ENCODE results near the gene MARK2.

The MARK2 gene

DNA sequence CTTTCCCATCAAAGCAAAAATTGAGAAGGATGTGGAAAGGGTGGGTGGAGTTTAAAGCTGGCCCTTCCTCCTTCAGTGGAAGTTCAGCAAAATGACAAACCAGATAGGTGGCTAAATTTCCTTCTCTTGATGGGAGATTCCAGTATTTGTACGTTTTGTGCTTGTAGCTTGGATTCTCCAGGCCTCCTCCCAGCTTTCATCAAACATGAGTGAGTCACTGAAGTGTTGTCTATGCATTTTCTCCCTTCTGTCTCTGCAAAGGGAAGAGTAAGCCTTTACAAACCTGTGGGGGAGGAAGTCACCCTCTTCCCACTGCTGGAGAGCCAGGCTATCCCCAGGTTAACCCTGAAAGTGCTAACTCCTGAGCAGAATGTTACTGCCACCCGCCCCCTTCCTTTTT is 6.4 kb downstream of the MARK2 start:
- no peaks in the 10 kb centered on the region for H3K36me3 ChIP-seq (ENCODE audit: control insufficient read depth, insufficient read depth, low read length)
- H3K9ac ChIP-seq (ENCODE audit: low read depth, low read length) = no peak overlapping the region
- no peaks in the 10 kb centered on the region for H3K27me3 ChIP-seq (ENCODE audit: control insufficient read depth, insufficient read depth, low read length)
- peaks cover 39% of the 10 kb centered on the region for H3K4me1 ChIP-seq (ENCODE audit: control insufficient read depth, insufficient read depth, low read length)
- no peak overlapping the region for H3K4me3 ChIP-seq (ENCODE audit: low read depth, low read length)
- no peaks in the 10 kb centered on the region for H3K9me3 ChIP-seq (ENCODE audit: control insufficient read depth, insufficient read depth, low read length)

- no peak overlapping the region for H3K4me3 ChIP-seq (ENCODE audit: low read depth, low read length)
- H3K27me3 ChIP-seq (ENCODE audit: control insufficient read depth, insufficient read depth, low read length) = no peaks in the 10 kb centered on the region
- H3K9me3 ChIP-seq (ENCODE audit: control insufficient read depth, insufficient read depth, low read length) = no peaks in the 10 kb centered on the region
- H3K36me3 ChIP-seq (ENCODE audit: control insufficient read depth, insufficient read depth, low read length) = no peaks in the 10 kb centered on the region
- H3K9ac ChIP-seq (ENCODE audit: low read depth, low read length) = no peak overlapping the region
- peaks cover 32% of the 10 kb centered on the region for H3K4me1 ChIP-seq (ENCODE audit: control insufficient read depth, insufficient read depth, low read length)
Observed at GRCh38 chr11:63845911-63846310, 7.0 kb downstream of the MARK2 start.

- Histone ChIP-seq H3K27me3 (ENCODE audit: control insufficient read depth, insufficient read depth, low read length) (no peaks in the 10 kb centered on the region), H3K9me3 (ENCODE audit: control insufficient read depth, insufficient read depth, low read length) (no peaks in the 10 kb centered on the region), H3K4me3 (ENCODE audit: low read depth, low read length) (no peak overlapping the region), H3K4me1 (ENCODE audit: control insufficient read depth, insufficient read depth, low read length) (peaks cover 29% of the 10 kb centered on the region), H3K9ac (ENCODE audit: low read depth, low read length) (no peak overlapping the region), H3K36me3 (ENCODE audit: control insufficient read depth, insufficient read depth, low read length) (no peaks in the 10 kb centered on the region)
Observed at GRCh38 chr11:63846897-63847296, 8.0 kb downstream of the MARK2 start.

GRCh38 chr11:63847363-63847762 is 8.5 kb downstream of the MARK2 start:
- Histone ChIP-seq H3K9me3 (ENCODE audit: control insufficient read depth, insufficient read depth, low read length) (no peaks in the 10 kb centered on the region), H3K4me3 (ENCODE audit: low read depth, low read length) (no peak overlapping the region), H3K27me3 (ENCODE audit: control insufficient read depth, insufficient read depth, low read length) (no peaks in the 10 kb centered on the region), H3K9ac (ENCODE audit: low read depth, low read length) (no peak overlapping the region), H3K36me3 (ENCODE audit: control insufficient read depth, insufficient read depth, low read length) (no peaks in the 10 kb centered on the region), H3K4me1 (ENCODE audit: control insufficient read depth, insufficient read depth, low read length) (peaks cover 28% of the 10 kb centered on the region)

DNA sequence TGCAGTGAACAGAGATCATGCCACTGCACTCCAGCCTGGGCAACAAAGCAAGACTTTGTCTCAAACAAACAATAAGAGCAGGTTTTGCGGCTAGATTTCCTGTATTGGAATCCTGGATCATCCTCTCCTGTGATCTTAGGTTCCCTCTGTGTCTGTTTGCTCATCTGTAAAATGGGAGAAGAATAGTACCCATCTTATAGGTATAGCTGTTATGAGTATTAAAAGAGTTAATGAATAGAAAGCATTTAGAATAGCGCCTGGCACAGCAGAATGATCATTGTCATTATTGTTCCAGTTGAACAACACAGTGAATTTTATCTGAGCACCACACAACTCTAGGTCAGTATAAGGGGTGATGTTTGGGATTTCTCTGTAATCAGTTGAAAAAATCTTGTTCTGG is 10.8 kb downstream of the MARK2 start:
- Histone ChIP-seq H3K27me3 (ENCODE audit: control insufficient read depth, insufficient read depth, low read length) (no peaks in the 10 kb centered on the region), H3K9me3 (ENCODE audit: control insufficient read depth, insufficient read depth, low read length) (no peaks in the 10 kb centered on the region), H3K4me3 (ENCODE audit: low read depth, low read length) (no peak overlapping the region), H3K4me1 (ENCODE audit: control insufficient read depth, insufficient read depth, low read length) (peaks cover 20% of the 10 kb centered on the region), H3K36me3 (ENCODE audit: control insufficient read depth, insufficient read depth, low read length) (no peaks in the 10 kb centered on the region), H3K9ac (ENCODE audit: low read depth, low read length) (no peak overlapping the region)

DNA sequence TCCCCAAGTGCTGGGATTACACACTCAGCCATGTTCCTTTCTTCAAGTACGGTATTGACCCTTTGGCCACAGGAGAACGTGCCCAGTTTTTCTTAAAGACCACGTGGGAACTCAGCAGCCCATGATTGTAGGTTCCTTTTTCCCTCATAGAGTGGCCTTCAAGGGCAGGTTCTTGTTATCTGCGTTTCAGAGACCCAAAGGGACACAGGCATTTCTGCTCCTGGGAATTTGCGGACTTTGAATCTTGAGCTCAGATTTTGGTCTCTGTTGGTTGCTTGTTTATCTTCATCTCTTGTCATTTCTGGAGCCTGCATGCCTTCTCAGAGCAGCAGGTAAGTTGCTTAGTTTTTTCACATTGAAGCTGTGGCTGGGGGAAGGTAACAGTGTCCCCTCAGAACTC is 12.0 kb downstream of the MARK2 start:
- H3K36me3 ChIP-seq (ENCODE audit: control insufficient read depth, insufficient read depth, low read length) = no peaks in the 10 kb centered on the region
- H3K4me3 ChIP-seq (ENCODE audit: low read depth, low read length) = no peak overlapping the region
- H3K9ac ChIP-seq (ENCODE audit: low read depth, low read length) = no peak overlapping the region

DNA sequence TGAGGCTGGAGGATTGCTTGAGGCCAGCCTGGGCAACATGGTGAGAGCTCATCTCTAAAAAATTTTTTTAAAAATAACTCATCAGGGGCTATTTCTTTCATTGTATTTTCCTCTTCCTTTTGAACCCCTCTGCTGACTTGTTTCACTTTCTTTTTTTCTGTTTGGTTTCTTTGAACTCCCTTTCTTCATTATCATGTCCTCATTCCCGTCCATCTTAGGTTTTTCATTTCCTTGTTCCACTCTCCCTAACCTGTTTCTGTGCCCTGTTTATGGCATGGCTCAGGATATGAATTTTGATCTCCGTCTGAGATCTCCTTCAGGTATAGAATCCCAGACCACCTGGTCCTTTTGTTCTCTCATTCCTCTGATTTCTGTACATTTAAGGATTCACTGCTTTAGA is 12.5 kb downstream of the MARK2 start:
- Histone ChIP-seq H3K36me3 (ENCODE audit: control insufficient read depth, insufficient read depth, low read length) (no peaks in the 10 kb centered on the region), H3K27me3 (ENCODE audit: control insufficient read depth, insufficient read depth, low read length) (no peaks in the 10 kb centered on the region), H3K4me1 (ENCODE audit: control insufficient read depth, insufficient read depth, low read length) (peaks cover 14% of the 10 kb centered on the region), H3K9me3 (ENCODE audit: control insufficient read depth, insufficient read depth, low read length) (no peaks in the 10 kb centered on the region), H3K9ac (ENCODE audit: low read depth, low read length) (no peak overlapping the region), H3K4me3 (ENCODE audit: low read depth, low read length) (no peak overlapping the region)

More for the DNA sequence above, 12.0 kb downstream of the MARK2 start:
- Histone ChIP-seq H3K27me3 (ENCODE audit: control insufficient read depth, insufficient read depth, low read length) (no peaks in the 10 kb centered on the region), H3K9me3 (ENCODE audit: control insufficient read depth, insufficient read depth, low read length) (no peaks in the 10 kb centered on the region), H3K4me1 (ENCODE audit: control insufficient read depth, insufficient read depth, low read length) (peaks cover 14% of the 10 kb centered on the region)

- Histone ChIP-seq H3K4me1 (ENCODE audit: control insufficient read depth, insufficient read depth, low read length) (peaks cover 4% of the 10 kb centered on the region), H3K36me3 (ENCODE audit: control insufficient read depth, insufficient read depth, low read length) (no peaks in the 10 kb centered on the region), H3K27me3 (ENCODE audit: control insufficient read depth, insufficient read depth, low read length) (no peaks in the 10 kb centered on the region), H3K9me3 (ENCODE audit: control insufficient read depth, insufficient read depth, low read length) (no peaks in the 10 kb centered on the region), H3K9ac (ENCODE audit: low read depth, low read length) (no peak overlapping the region), H3K4me3 (ENCODE audit: low read depth, low read length) (no peak overlapping the region)
Observed at GRCh38 chr11:63853476-63853875, 14.6 kb downstream of the MARK2 start.

- peaks cover 4% of the 10 kb centered on the region for H3K4me1 ChIP-seq (ENCODE audit: control insufficient read depth, insufficient read depth, low read length)
- H3K36me3 ChIP-seq (ENCODE audit: control insufficient read depth, insufficient read depth, low read length) = no peaks in the 10 kb centered on the region
- no peaks in the 10 kb centered on the region for H3K9me3 ChIP-seq (ENCODE audit: control insufficient read depth, insufficient read depth, low read length)
- no peaks in the 10 kb centered on the region for H3K27me3 ChIP-seq (ENCODE audit: control insufficient read depth, insufficient read depth, low read length)
- H3K4me3 ChIP-seq (ENCODE audit: low read depth, low read length) = no peak overlapping the region
- H3K9ac ChIP-seq (ENCODE audit: low read depth, low read length) = no peak overlapping the region
Observed at GRCh38 chr11:63854696-63855095, 15.8 kb downstream of the MARK2 start.

GRCh38 chr11:63855975-63856374 is 17.1 kb downstream of the MARK2 start:
- H3K36me3 ChIP-seq (ENCODE audit: control insufficient read depth, insufficient read depth, low read length) = no peaks in the 10 kb centered on the region
- no peaks in the 10 kb centered on the region for H3K9me3 ChIP-seq (ENCODE audit: control insufficient read depth, insufficient read depth, low read length)
- no peak overlapping the region for H3K4me3 ChIP-seq (ENCODE audit: low read depth, low read length)
- H3K4me1 ChIP-seq (ENCODE audit: control insufficient read depth, insufficient read depth, low read length) = peaks cover 4% of the 10 kb centered on the region
- H3K9ac ChIP-seq (ENCODE audit: low read depth, low read length) = no peak overlapping the region
- no peaks in the 10 kb centered on the region for H3K27me3 ChIP-seq (ENCODE audit: control insufficient read depth, insufficient read depth, low read length)

GRCh38 chr11:63858628-63859550 is 20.0 kb downstream of the MARK2 start:
- Histone ChIP-seq H3K27me3 (ENCODE audit: control insufficient read depth, insufficient read depth, low read length) (no peaks in the 10 kb centered on the region), H3K9me3 (ENCODE audit: control insufficient read depth, insufficient read depth, low read length) (no peaks in the 10 kb centered on the region), H3K36me3 (ENCODE audit: control insufficient read depth, insufficient read depth, low read length) (no peaks in the 10 kb centered on the region), H3K4me1 (ENCODE audit: control insufficient read depth, insufficient read depth, low read length) (no peaks in the 10 kb centered on the region), H3K4me3 (ENCODE audit: low read depth, low read length) (no peak overlapping the region), H3K9ac (ENCODE audit: low read depth, low read length) (no peak overlapping the region)

DNA sequence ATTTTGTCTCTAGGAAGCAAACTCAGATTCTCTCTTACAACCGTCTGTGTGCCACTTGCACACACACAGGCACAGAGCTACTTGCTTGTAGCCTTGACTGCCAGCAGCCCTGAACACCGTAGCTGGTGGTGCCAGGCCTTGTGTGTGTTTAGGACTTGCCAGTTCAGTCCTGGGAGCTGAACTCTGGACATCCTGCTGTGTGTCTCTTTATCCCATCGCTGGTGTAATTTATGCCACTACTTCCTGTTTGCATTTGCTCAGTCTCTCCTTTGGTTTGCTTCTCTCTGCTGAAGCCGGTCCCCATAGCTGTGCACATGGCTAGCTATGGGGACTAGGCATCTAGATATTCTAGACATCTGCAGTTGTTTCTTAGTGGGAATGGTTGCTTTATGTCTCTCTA is 24.0 kb downstream of the MARK2 start:
- H3K4me1 ChIP-seq (ENCODE audit: control insufficient read depth, insufficient read depth, low read length) = peaks cover 3% of the 10 kb centered on the region
- H3K27me3 ChIP-seq (ENCODE audit: control insufficient read depth, insufficient read depth, low read length) = no peaks in the 10 kb centered on the region
- H3K4me3 ChIP-seq (ENCODE audit: low read depth, low read length) = no peak overlapping the region
- H3K36me3 ChIP-seq (ENCODE audit: control insufficient read depth, insufficient read depth, low read length) = no peaks in the 10 kb centered on the region
- no peaks in the 10 kb centered on the region for H3K9me3 ChIP-seq (ENCODE audit: control insufficient read depth, insufficient read depth, low read length)
- peak overlapping the region; percentile 9 for H3K9ac ChIP-seq (ENCODE audit: low read depth, low read length)

All from iPS-15b (cell line).